Spleen (tissue), 11 donors: ENCODE results near the gene TREH. TPM values are rescaled to one million over a fixed set of nuclear protein-coding genes. Genes with fewer than 3 reads are reported as not detected.

Experiments
- DNase-seq: peaks from one replicate; pipeline ENCODE4 v3.0.0-alpha.2; 2020
- H3K27ac ChIP-seq, 8 donors: fragments of 200-600 bp; sonication (generic) in 7 of 8; 1 replicate in 4 of 8; 2 replicates in 4 of 8; pipeline versions ENCODE4 v1.5.0 to v1.8.0; 2016 to 2021; ENCODE audit warnings: inconsistent platforms in 4 of 8, mild to moderate bottlenecking in 4 of 8, moderate library complexity in 1 of 8
- H3K27me3 ChIP-seq, 7 donors: fragments of 200-600 bp; sonication (generic) in 6 of 7; replicated peaks in 1 of 7; 1 replicate in 4 of 7; 2 replicates in 3 of 7; pipeline versions ENCODE4 v1.5.0 to v1.8.0; 2016 to 2021; ENCODE audit warnings: inconsistent platforms in 3 of 7, mild to moderate bottlenecking in 1 of 7
- H3K36me3 ChIP-seq, 6 donors: fragments of 200-600 bp; sonication (generic) in 5 of 6; 1 replicate in 4 of 6; 2 replicates in 2 of 6; pipeline versions ENCODE4 v1.5.0 to v1.8.0; 2016 to 2021; ENCODE audit warnings: inconsistent platforms in 2 of 6
- H3K4me1 ChIP-seq, 6 donors: fragments of 200-600 bp; sonication (generic) in 5 of 6; 1 replicate in 3 of 6; 2 replicates in 3 of 6; pipeline versions ENCODE4 v1.5.0 to v1.8.0; 2016 to 2021; ENCODE audit warnings: inconsistent platforms in 3 of 6
- H3K4me3 ChIP-seq, 8 donors: fragments of 200-600 bp; sonication (generic) in 7 of 8; 1 replicate in 4 of 8; 2 replicates in 4 of 8; pipeline versions ENCODE4 v1.5.0 to v1.8.0; 2016 to 2021; ENCODE audit warnings: inconsistent platforms in 4 of 8, mild to moderate bottlenecking in 4 of 8, moderate library complexity in 2 of 8
- H3K9me3 ChIP-seq, 8 donors: fragments of 200-600 bp; sonication (generic) in 7 of 8; 1 replicate in 4 of 8; 2 replicates in 4 of 8; pipeline versions ENCODE4 v1.5.0 to v1.8.0; 2016 to 2021; ENCODE audit warnings: inconsistent platforms in 4 of 8
- CTCF ChIP-seq, 11 experiments: fragments of 200-600 bp in 7 of 11; fragments of 450-650 bp in 4 of 11; sonication (generic) in 4 of 11; IDR thresholded peaks in 8 of 11; conservative IDR thresholded peaks in 3 of 11; 1 replicate in 7 of 11; 2 replicates in 4 of 11; pipeline versions ENCODE4 v1.4.0 to v1.8.0; 2016 to 2021; ENCODE audit warnings: antibody characterized with exemption in 11 of 11, inconsistent platforms in 4 of 11, mild to moderate bottlenecking in 1 of 11
- POLR2A ChIP-seq, 3 donors: fragments of 450-650 bp; IDR thresholded peaks; one replicate each; pipeline ENCODE4 v1.5.1; 2017; ENCODE audit warnings: antibody characterized with exemption in 3 of 3, mild to moderate bottlenecking in 1 of 3
- POLR2AphosphoS5 ChIP-seq, 3 donors: sonication (generic); formaldehyde crosslinking; IDR thresholded peaks; one replicate each; pipeline ENCODE4 v1.5.1; 2017; ENCODE audit warnings: antibody characterized with exemption in 3 of 3
- WGBS, 5 donors: extraction: QIAGEN DNeasy Blood & Tissue Kit in 3 of 5; methylation state at CpG; one replicate each; pipeline versions ENCODE4 v1.1.5 to v1.1.7; 2013 to 2018; 5-methylcytosine and 5-hydroxymethylcytosine counted together
- intact Hi-C: fragments of 100-400 bp; cut with DNase I; formaldehyde crosslinking; loops from one replicate; pipeline ENCODE4 v1.15.0; 2023; ENCODE audit warnings: low total_unique reads
- polyA plus RNA-seq, 3 donors: library from polyadenylated mRNA; stranded (reverse); fragments of 200-250 nt; gene quantifications; one replicate each; pipeline ENCODE4 v1.2.1, GENCODE V29; 2013
- total RNA-seq, 7 donors: library from RNA; depleted of rRNA in 3 of 7; stranded (reverse); fragments of >200 nt in 3 of 7; fragmentation: NEBNext Ultra II Directional in 4 of 7; extraction: Animal tissue kit (Norgen Biotek cat#: 25700) in 4 of 7; gene quantifications; one replicate each; pipeline versions ENCODE4 v1.1.0 to v1.2.1, GENCODE V29; 2016 to 2021
- donor health status: healthy with polysubstance abuse.
- donor health status: DM: no; HTN: no; CAD: no; lungs with moderate emphysema.
- donor health status: DM: no; HTN: no; CAD: no.
- donor health status: Bipolar disorder and iron deficiency.
- donor health status: healthy.
- donor health status: DM: no; HTN: no; CAD: no.
- donor health status: DM: yes; HTN: yes; CAD: no.

The TREH gene
- total and polyA plus RNA-seq, 10 donors, result 0.33 to 2.3 (median 2.0) TPM; not detected in 7

- peak overlapping the region in 7 of 8 donors; percentile 29 to 87 (median 85) for H3K27ac ChIP-seq
- TF ChIP-seq POLR2A (IDR thresholded peaks at IDR 0.05) (no peak), POLR2AphosphoS5 (IDR thresholded peaks at IDR 0.05) (peak; percentile 52 to 76 (median 61)), CTCF (IDR thresholded peaks at IDR 0.05 in 8 of 11, conservative IDR thresholded peaks at IDR 0.05 in 3 of 11) (peak; percentile 37 to 95 (median 93))
- 3 to 7% (median 3%) methylated on average over 27 to 54 of the region's 54 CpGs for WGBS, 5 donors
These were observed 68.5 kb downstream of the TREH start for GRCh38 chr11:118610773-118611432.

GRCh38 chr11:118610225-118610772, 69.2 kb downstream of the TREH start:
- TF ChIP-seq POLR2AphosphoS5 (IDR thresholded peaks at IDR 0.05) (no peak), CTCF (IDR thresholded peaks at IDR 0.05 in 8 of 11, conservative IDR thresholded peaks at IDR 0.05 in 3 of 11) (no peak), POLR2A (IDR thresholded peaks at IDR 0.05) (no peak)
- Histone ChIP-seq H3K4me1 (peaks cover 7 to 84% (median 60%) of the 10 kb centered on the region in 6 donors), H3K27me3 (peaks cover 0 to 71% (median 21%) of the 10 kb centered on the region in 7 donors), H3K36me3 (peaks cover 0 to 20% (median under 1%) of the 10 kb centered on the region in 6 donors), H3K9me3 (no peaks in the 10 kb centered on the region), H3K27ac (peak overlapping the region in 7 of 8 donors; percentile 29 to 87 (median 85)), H3K4me3 (peak overlapping the region; percentile 36 to 83 (median 56))
- DNase-seq, result peak; percentile 82
- WGBS, 5 donors, result 4 to 8% (median 6%) methylated on average over 23 to 42 of the region's 42 CpGs
- intact Hi-C loops, result no loop called here

More at GRCh38 chr11:118610773-118611432, 68.5 kb downstream of the TREH start:
- intact Hi-C loops, result no loop called here
- peak; percentile 95 for DNase-seq
- Histone ChIP-seq H3K36me3 (peaks cover 0 to 26% (median 3%) of the 10 kb centered on the region in 6 donors), H3K4me1 (peaks cover 7 to 81% (median 59%) of the 10 kb centered on the region in 6 donors), H3K4me3 (peak overlapping the region; percentile 36 to 83 (median 56)), H3K27me3 (peaks cover 0 to 71% (median 21%) of the 10 kb centered on the region in 7 donors), H3K9me3 (no peaks in the 10 kb centered on the region)

- Histone ChIP-seq H3K9me3 (no peaks in the 10 kb centered on the region), H3K4me1 (peaks cover 7 to 89% (median 65%) of the 10 kb centered on the region in 6 donors), H3K36me3 (peaks cover 0 to 13% (median 0%) of the 10 kb centered on the region in 6 donors), H3K4me3 (peak overlapping the region; percentile 36 to 83 (median 56)), H3K27ac (peak overlapping the region in 6 of 8 donors; percentile 23 to 87 (median 85)), H3K27me3 (peaks cover 0 to 68% (median 21%) of the 10 kb centered on the region in 7 donors)
- intact Hi-C loops, result no loop called here
- DNase-seq, result peak; percentile 78
- TF ChIP-seq POLR2A (IDR thresholded peaks at IDR 0.05) (no peak), POLR2AphosphoS5 (IDR thresholded peaks at IDR 0.05) (peak in 2 of 3 donors; percentile 39 to 60), CTCF (IDR thresholded peaks at IDR 0.05 in 8 of 11, conservative IDR thresholded peaks at IDR 0.05 in 3 of 11) (no peak)
- 8 to 12% (median 11%) methylated on average over 38 to 57 of the region's 57 CpGs for WGBS, 5 donors
These were observed 69.8 kb downstream of the TREH start for GRCh38 chr11:118609380-118610224.
